ENCODE data around the gene MCCC1.

The MCCC1 gene

GRCh38 chr3:183022936-183023516 lies 76.3 kb downstream of the MCCC1 start:
- TF ChIP-seq TAF1 (IDR thresholded peaks at IDR 0.05; ENCODE audit: borderline replicate concordance, insufficient read depth, low read length) = no peak

GRCh38 chr3:183018421-183019192 lies 80.7 kb downstream of the MCCC1 start:
- TF ChIP-seq, protein P1, sequence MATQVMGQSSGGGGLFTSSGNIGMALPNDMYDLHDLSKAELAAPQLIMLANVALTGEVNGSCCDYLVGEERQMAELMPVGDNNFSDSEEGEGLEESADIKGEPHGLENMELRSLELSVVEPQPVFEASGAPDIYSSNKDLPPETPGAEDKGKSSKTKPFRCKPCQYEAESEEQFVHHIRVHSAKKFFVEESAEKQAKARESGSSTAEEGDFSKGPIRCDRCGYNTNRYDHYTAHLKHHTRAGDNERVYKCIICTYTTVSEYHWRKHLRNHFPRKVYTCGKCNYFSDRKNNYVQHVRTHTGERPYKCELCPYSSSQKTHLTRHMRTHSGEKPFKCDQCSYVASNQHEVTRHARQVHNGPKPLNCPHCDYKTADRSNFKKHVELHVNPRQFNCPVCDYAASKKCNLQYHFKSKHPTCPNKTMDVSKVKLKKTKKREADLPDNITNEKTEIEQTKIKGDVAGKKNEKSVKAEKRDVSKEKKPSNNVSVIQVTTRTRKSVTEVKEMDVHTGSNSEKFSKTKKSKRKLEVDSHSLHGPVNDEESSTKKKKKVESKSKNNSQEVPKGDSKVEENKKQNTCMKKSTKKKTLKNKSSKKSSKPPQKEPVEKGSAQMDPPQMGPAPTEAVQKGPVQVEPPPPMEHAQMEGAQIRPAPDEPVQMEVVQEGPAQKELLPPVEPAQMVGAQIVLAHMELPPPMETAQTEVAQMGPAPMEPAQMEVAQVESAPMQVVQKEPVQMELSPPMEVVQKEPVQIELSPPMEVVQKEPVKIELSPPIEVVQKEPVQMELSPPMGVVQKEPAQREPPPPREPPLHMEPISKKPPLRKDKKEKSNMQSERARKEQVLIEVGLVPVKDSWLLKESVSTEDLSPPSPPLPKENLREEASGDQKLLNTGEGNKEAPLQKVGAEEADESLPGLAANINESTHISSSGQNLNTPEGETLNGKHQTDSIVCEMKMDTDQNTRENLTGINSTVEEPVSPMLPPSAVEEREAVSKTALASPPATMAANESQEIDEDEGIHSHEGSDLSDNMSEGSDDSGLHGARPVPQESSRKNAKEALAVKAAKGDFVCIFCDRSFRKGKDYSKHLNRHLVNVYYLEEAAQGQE (IDR thresholded peaks at IDR 0.05; ENCODE audit: insufficient read depth in 1 of 2, low read depth in 2 of 2, low read length in 2 of 2) = no peak
- TF ChIP-seq POLR2AphosphoS5 (IDR thresholded peaks at IDR 0.05; ENCODE audit: low read depth, low read length) (no peak), FOXP2 (optimal IDR thresholded peaks at IDR 0.05; ENCODE audit: borderline replicate concordance, extremely low read depth, extremely low read length, insufficient read depth) (no peak), SIN3A (IDR thresholded peaks at IDR 0.05; ENCODE audit: borderline replicate concordance, insufficient read depth, low read length) (no peak), TAF1 (IDR thresholded peaks at IDR 0.05; ENCODE audit: borderline replicate concordance, insufficient read depth, low read length) (no peak)

DNA sequence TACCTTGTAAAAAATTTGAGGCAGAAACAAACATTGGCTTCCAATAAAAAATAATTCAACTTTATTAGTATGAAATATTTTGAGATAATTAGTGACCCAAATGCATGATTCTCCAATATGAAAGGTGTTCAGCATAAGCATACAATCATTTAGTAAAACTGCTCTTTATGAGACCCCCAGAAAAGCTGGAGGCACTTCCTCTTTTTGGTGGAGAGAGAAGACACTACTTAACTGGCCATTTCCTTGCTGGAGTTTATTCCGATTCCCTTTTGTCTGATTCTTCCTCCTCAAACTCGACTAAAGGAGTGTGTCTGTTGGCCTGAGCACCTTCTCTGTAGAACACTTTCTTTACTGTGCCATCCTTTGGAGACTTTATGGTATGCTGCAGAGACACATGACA lies 84.1 kb downstream of the MCCC1 start:
- TF ChIP-seq FOXP2 (optimal IDR thresholded peaks at IDR 0.05; ENCODE audit: borderline replicate concordance, extremely low read depth, extremely low read length, insufficient read depth) (no peak), SIN3A (IDR thresholded peaks at IDR 0.05; ENCODE audit: borderline replicate concordance, insufficient read depth, low read length) (no peak)
- TF ChIP-seq, protein P1 (IDR thresholded peaks at IDR 0.05; ENCODE audit: insufficient read depth in 1 of 2, low read depth in 2 of 2, low read length in 2 of 2) = no peak

DNA sequence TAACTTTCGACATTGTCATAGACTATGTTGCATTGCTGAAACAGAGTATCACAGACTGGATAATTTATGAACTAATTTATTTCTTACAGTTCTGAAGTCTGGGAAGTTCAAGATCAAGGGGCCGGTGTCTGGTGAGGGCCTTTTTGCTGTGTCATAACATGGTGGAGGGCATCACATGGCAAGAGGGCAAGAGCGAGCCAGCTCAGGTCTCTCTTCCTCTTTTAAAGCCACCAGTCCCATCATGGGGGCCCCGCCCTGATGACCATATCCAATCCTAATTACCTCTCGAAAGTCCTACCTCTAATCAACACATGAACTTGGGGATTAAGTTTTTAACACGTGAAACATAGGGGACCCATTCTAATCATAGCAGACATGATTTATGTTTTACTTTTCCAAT lies 85.4 kb downstream of the MCCC1 start:
- no peak for TF ChIP-seq SIN3A (IDR thresholded peaks at IDR 0.05; ENCODE audit: borderline replicate concordance, insufficient read depth, low read length)
- TF ChIP-seq, protein P1 (IDR thresholded peaks at IDR 0.05; ENCODE audit: insufficient read depth in 1 of 2, low read depth in 2 of 2, low read length in 2 of 2) = no peak
- no peak for TF ChIP-seq POLR2AphosphoS5 (IDR thresholded peaks at IDR 0.05; ENCODE audit: low read depth, low read length)
- TF ChIP-seq FOXP2 (optimal IDR thresholded peaks at IDR 0.05; ENCODE audit: borderline replicate concordance, extremely low read depth, extremely low read length, insufficient read depth) = no peak

GRCh38 chr3:183013074-183013473 lies 86.2 kb downstream of the MCCC1 start:
- TF ChIP-seq FOXP2 (optimal IDR thresholded peaks at IDR 0.05; ENCODE audit: borderline replicate concordance, extremely low read depth, extremely low read length, insufficient read depth) (no peak), SIN3A (IDR thresholded peaks at IDR 0.05; ENCODE audit: borderline replicate concordance, insufficient read depth, low read length) (no peak), POLR2AphosphoS5 (IDR thresholded peaks at IDR 0.05; ENCODE audit: low read depth, low read length) (no peak)
- TF ChIP-seq, protein P1 (IDR thresholded peaks at IDR 0.05; ENCODE audit: insufficient read depth in 1 of 2, low read depth in 2 of 2, low read length in 2 of 2) = no peak
